NCI-H510A (cell line): Measurements from ENCODE around the gene RNF4.
A peak's percentile ranks its signal among the peaks of the same experiment; 100 is the strongest.

Source experiments
- DNase-seq: peaks from one replicate; lab custom pipeline; 2025; lab: John Stamatoyannopoulos, UW

Gene RNF4

GRCh38 chr4:2437475-2438215 lies 31.3 kb upstream of the RNF4 start:
- DNase-seq: no peak

GRCh38 chr4:2438822-2439718 lies 29.8 kb upstream of the RNF4 start:
- DNase-seq: no peak

GRCh38 chr4:2441393-2442174 lies 27.3 kb upstream of the RNF4 start:
- peak; percentile 38 for DNase-seq

- DNase-seq: no peak
These were observed 26.5 kb upstream of the RNF4 start for GRCh38 chr4:2442175-2442993.

- no peak for DNase-seq
These were observed 25.7 kb upstream of the RNF4 start for GRCh38 chr4:2443061-2443730.

- no peak for DNase-seq
These were observed 24.8 kb upstream of the RNF4 start for GRCh38 chr4:2443956-2444740.

GRCh38 chr4:2445130-2445529 lies 23.8 kb upstream of the RNF4 start:
- no peak for DNase-seq

- no peak for DNase-seq
These were observed 23.3 kb upstream of the RNF4 start for GRCh38 chr4:2445571-2445970.

- no peak for DNase-seq
These were observed 22.0 kb upstream of the RNF4 start for GRCh38 chr4:2446656-2447564.

GRCh38 chr4:2448589-2448988 lies 20.3 kb upstream of the RNF4 start:
- DNase-seq: no peak

GRCh38 chr4:2449051-2449450 lies 19.9 kb upstream of the RNF4 start:
- DNase-seq: no peak

GRCh38 chr4:2449511-2450392 lies 19.2 kb upstream of the RNF4 start:
- DNase-seq: no peak

GRCh38 chr4:2450394-2451035 lies 18.4 kb upstream of the RNF4 start:
- no peak for DNase-seq

GRCh38 chr4:2451036-2451520 lies 17.8 kb upstream of the RNF4 start:
- no peak for DNase-seq

- DNase-seq: no peak
These were observed 16.8 kb upstream of the RNF4 start for GRCh38 chr4:2451821-2452785.
